Naive thymus-derived CD4-positive, alpha-beta T cell (primary cell): ENCODE measurements around the gene PADI1. TPM values are rescaled to one million over a fixed set of nuclear protein-coding genes. Genes with fewer than 3 reads are reported as not detected.

Experiments
- ATAC-seq: fragments of 150-1000 bp; cut with Tn5 transposase; 2 replicates; pipeline ENCODE4 v1.10.0; 2021; ENCODE audit warnings: mild to moderate bottlenecking, moderate library complexity
- CTCF ChIA-PET: fragments of 350-600 bp; sonication (Branson Sonifier 250); formaldehyde crosslinking; loops from one replicate; lab custom pipeline; 2021; ENCODE audit warnings: antibody characterized with exemption; lab: Charles Lee
- POLR2A ChIA-PET: fragments of 350-600 bp; sonication (Branson Sonifier 250); formaldehyde crosslinking; loops from one replicate; lab custom pipeline; 2021; ENCODE audit warnings: antibody characterized with exemption, inconsistent platforms; lab: Charles Lee
- DNase-seq, 9 donors: peaks; one replicate each; pipeline versions ENCODE4 v3.0.0 to v3.0.0-alpha.2; 2020 to 2022; ENCODE audit warnings: mixed read lengths in 1 of 9
- H3K27ac ChIP-seq: one replicate; pipeline ENCODE4 v1.7.0; 2013; ENCODE audit warnings: mild to moderate bottlenecking, low read depth, low read length, moderate library complexity
- H3K27me3 ChIP-seq, 2 donors: one replicate each; pipeline ENCODE4 v1.7.0; 2013; ENCODE audit warnings: low read length in 2 of 2, mild to moderate bottlenecking in 2 of 2, moderate library complexity in 2 of 2; ENCODE audit not compliant: control insufficient read depth in 2 of 2, insufficient read depth in 2 of 2
- H3K36me3 ChIP-seq, 3 experiments: 1 replicate in 2 of 3; 2 replicates in 1 of 3; pipeline ENCODE4 v1.7.0; 2013; ENCODE audit warnings: low read length in 3 of 3, mild to moderate bottlenecking in 3 of 3, moderate library complexity in 1 of 3; ENCODE audit not compliant: insufficient read depth in 3 of 3, control insufficient read depth in 2 of 3
- H3K4me1 ChIP-seq, 2 donors: one replicate each; pipeline ENCODE4 v1.7.0; 2013; ENCODE audit warnings: low read length in 2 of 2, mild to moderate bottlenecking in 2 of 2, moderate library complexity in 1 of 2; ENCODE audit not compliant: control insufficient read depth in 2 of 2, insufficient read depth in 2 of 2
- H3K4me3 ChIP-seq: 2 replicates; pipeline ENCODE4 v1.7.0; 2013; ENCODE audit warnings: mild to moderate bottlenecking, low read length
- H3K9me3 ChIP-seq, 3 experiments: 1 replicate in 2 of 3; 2 replicates in 1 of 3; pipeline ENCODE4 v1.7.0; 2013; ENCODE audit warnings: low read length in 3 of 3; ENCODE audit not compliant: control insufficient read depth in 2 of 3
- H3K27ac Mint-ChIP-seq, 9 donors: one replicate each; pipeline ENCODE4 v1.8.0; 2020 to 2022; ENCODE audit warnings: mixed read lengths in 9 of 9, mild to moderate bottlenecking in 8 of 9, moderate library complexity in 5 of 9, inconsistent platforms in 2 of 9
- H3K27me3 Mint-ChIP-seq, 5 donors: one replicate each; pipeline ENCODE4 v1.8.0; 2021 to 2022; ENCODE audit warnings: mixed read lengths in 5 of 5, mild to moderate bottlenecking in 1 of 5
- H3K36me3 Mint-ChIP-seq, 5 donors: one replicate each; pipeline ENCODE4 v1.8.0; 2020 to 2022; ENCODE audit warnings: mixed read lengths in 5 of 5, mild to moderate bottlenecking in 3 of 5, inconsistent platforms in 1 of 5
- H3K4me1 Mint-ChIP-seq, 7 donors: one replicate each; pipeline ENCODE4 v1.8.0; 2020 to 2022; ENCODE audit warnings: mixed read lengths in 7 of 7, mild to moderate bottlenecking in 3 of 7, inconsistent platforms in 1 of 7
- H3K4me3 Mint-ChIP-seq, 10 donors: one replicate each; pipeline ENCODE4 v1.8.0; 2020 to 2022; ENCODE audit warnings: mild to moderate bottlenecking in 10 of 10, mixed read lengths in 10 of 10, moderate library complexity in 6 of 10, inconsistent platforms in 2 of 10
- H3K9me3 Mint-ChIP-seq, 11 donors: one replicate each; pipeline ENCODE4 v1.8.0; 2020 to 2022; ENCODE audit warnings: mixed read lengths in 11 of 11, mild to moderate bottlenecking in 4 of 11, inconsistent platforms in 1 of 11, moderate library complexity in 1 of 11
- intact Hi-C, 2 donors: fragments of 100-400 bp; cut with micrococcal nuclease; formaldehyde crosslinking; loops; one replicate each; pipeline ENCODE4 v1.15.1; 2023
- polyA plus RNA-seq, 2 donors: library from polyadenylated mRNA; unstranded; fragments of 300-500 nt; fragmentation: Illumina TruSeq; gene quantifications; one replicate each; pipeline ENCODE4 v1.2.3, GENCODE V29; 2021
- total RNA-seq, 6 experiments: library from RNA in 5 of 6; stranded (reverse) in 5 of 6; gene quantifications; 1 replicate in 5 of 6; 2 replicates in 1 of 6; pipeline ENCODE4 v1.2.3 and lab custom pipeline; 2021 to 2026

The PADI1 gene
- total and polyA plus RNA-seq, 7 experiments from 2014 or later: not detected

DNA sequence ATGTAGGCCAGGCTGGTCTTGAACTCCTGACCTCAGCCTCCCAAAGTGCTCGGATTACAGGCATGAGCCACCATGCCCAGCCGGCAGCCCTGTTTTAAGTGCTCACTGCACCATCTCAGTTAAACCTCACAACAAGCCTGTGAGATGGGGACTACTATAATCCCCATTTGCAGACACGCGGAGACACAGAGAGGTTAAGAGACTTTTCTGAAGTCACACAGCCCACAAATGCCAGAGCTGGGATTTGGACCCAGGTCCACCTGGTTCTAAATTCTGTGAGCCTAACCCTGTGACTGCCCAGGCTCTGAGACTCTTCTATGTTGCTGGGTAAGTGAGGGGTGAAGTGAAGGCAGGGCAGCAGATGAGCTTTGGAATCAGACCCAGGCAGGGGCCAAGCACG is 6.4 kb downstream of the PADI1 start:
- DNase-seq (no peak), ATAC-seq (no peak)
- Histone ChIP-seq H3K4me3 (no peak overlapping the region), H3K27me3 (peaks cover 0 to 8% of the 10 kb centered on the region in 2 donors), H3K27ac (no peak overlapping the region), H3K4me1 (peaks cover 21 to 27% of the 10 kb centered on the region in 2 donors), H3K9me3 (no peaks in the 10 kb centered on the region), H3K36me3 (no peaks in the 10 kb centered on the region)
- ChIA-PET POLR2A (no interaction called here), CTCF (interaction anchor here (0.7 kb wide), 1 partner anchor 28 kb away, joined by 3 read pairs; no protein-coding TSS in a partner anchor)
- intact Hi-C loops: no loop called here
- H3K4me3 Mint-ChIP-seq: peak overlapping the region in 3 of 10 donors; percentile 76 to 87 (median 78)
- peaks cover 10 to 59% (median 31%) of the 10 kb centered on the region in 5 donors for H3K27me3 Mint-ChIP-seq
- peaks cover 32 to 78% (median 50%) of the 10 kb centered on the region in 7 donors for H3K4me1 Mint-ChIP-seq
- no peaks in the 10 kb centered on the region for H3K36me3 Mint-ChIP-seq
- H3K9me3 Mint-ChIP-seq: peaks cover 0 to 2% (median 0%) of the 10 kb centered on the region in 11 donors
- H3K27ac Mint-ChIP-seq: no peak overlapping the region

DNA sequence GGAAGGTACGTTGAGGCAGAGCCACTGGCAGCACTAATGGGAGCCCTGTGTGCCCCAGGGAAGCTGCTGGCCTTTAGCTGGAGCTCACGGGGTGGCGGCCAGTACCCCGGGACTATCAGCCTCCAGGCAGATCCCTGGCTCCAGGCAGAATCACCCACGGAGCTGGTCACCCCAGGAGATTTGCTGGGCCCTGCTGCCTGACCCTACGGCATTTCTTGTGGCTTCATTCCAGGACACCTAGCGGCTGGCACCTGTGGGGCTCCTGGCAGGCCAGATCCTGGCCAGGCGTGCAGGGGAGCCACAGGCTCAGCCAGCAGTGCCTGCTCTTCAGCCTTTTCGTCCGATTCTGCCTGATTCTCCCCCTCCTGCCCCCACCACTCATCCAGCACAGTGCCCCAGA is 7.1 kb downstream of the PADI1 start:
- POLR2A ChIA-PET: interaction anchor here (1.2 kb wide), 1 partner anchor 10 kb away, joined by 3 read pairs; no protein-coding TSS in a partner anchor
- H3K27me3 ChIP-seq: peaks cover 0 to 8% of the 10 kb centered on the region in 2 donors
- CTCF ChIA-PET: interaction anchor here (0.7 to 1.8 kb wide), 2 partner anchors 25 to 29 kb away, joined by 3 to 4 read pairs; no protein-coding TSS in a partner anchor
- Mint-ChIP-seq H3K4me1 (peaks cover 32 to 77% (median 48%) of the 10 kb centered on the region in 7 donors), H3K4me3 (peak overlapping the region in 9 of 10 donors; percentile 56 to 88 (median 78)), H3K36me3 (no peaks in the 10 kb centered on the region), H3K9me3 (peaks cover 0 to 2% (median 0%) of the 10 kb centered on the region in 11 donors), H3K27me3 (peaks cover 10 to 59% (median 32%) of the 10 kb centered on the region in 5 donors), H3K27ac (peak overlapping the region in 3 of 9 donors; percentile 0 to 20 (median 14))
- ATAC-seq: no peak
- no peaks in the 10 kb centered on the region for H3K9me3 ChIP-seq
- peaks cover 21 to 27% of the 10 kb centered on the region in 2 donors for H3K4me1 ChIP-seq
- DNase-seq: no peak
- intact Hi-C loops: no loop called here
- no peak overlapping the region for H3K4me3 ChIP-seq
- no peaks in the 10 kb centered on the region for H3K36me3 ChIP-seq
- H3K27ac ChIP-seq: no peak overlapping the region

DNA sequence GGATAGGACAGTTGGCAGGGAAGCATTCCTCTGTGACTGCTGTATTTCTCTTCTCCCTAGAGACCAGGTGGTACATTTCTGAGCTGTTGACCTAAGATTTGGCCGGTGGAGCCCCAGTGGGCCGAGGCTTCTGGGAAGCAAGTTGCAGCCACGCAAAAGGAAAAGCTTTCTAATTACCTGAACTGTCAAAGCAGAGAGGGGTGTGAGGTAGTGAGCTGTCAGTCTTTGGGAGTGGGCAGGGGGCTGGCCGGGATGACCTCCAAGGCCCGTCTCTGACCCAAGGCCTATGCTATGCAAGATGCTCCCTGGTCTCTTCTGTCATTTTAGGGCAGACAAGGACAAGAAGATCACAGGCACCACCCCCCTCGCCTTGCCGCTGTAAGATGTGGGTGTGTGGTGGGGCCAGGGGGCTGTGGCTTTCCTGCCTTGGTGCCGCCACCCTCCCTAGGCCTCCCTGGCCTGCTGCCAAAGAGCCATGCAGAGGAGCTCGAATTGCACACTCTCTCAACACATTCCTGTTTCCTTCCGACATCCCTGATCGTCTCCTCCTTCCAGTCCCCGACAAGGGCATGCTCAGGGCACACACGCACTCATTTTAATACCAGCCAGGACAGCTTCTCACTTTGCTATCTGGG is 7.7 kb downstream of the PADI1 start:
- H3K9me3 ChIP-seq: no peaks in the 10 kb centered on the region
- H3K4me3 ChIP-seq: peak overlapping the region; percentile 34
- peak overlapping the region in 6 of 9 donors; percentile 0 to 79 (median 12) for H3K27ac Mint-ChIP-seq
- peaks cover 21 to 27% of the 10 kb centered on the region in 2 donors for H3K4me1 ChIP-seq
- H3K4me1 Mint-ChIP-seq: peaks cover 28 to 72% (median 42%) of the 10 kb centered on the region in 7 donors
- H3K27me3 Mint-ChIP-seq: peaks cover 10 to 54% (median 32%) of the 10 kb centered on the region in 5 donors
- ChIA-PET POLR2A (interaction anchor here (0.9 to 1.2 kb wide), 2 partner anchors 11 to 28 kb away, joined by 3 read pairs; no protein-coding TSS in a partner anchor), CTCF (interaction anchor here (0.8 to 1.8 kb wide), 2 partner anchors 24 to 1127 kb away, joined by 3 to 4 read pairs; no protein-coding TSS in a partner anchor)
- peak; percentile 47 to 85 (median 72) for DNase-seq
- H3K36me3 Mint-ChIP-seq: no peaks in the 10 kb centered on the region
- intact Hi-C loops: no loop called here
- H3K36me3 ChIP-seq: no peaks in the 10 kb centered on the region
- no peak overlapping the region for H3K27ac ChIP-seq
- peaks cover 0 to 8% of the 10 kb centered on the region in 2 donors for H3K27me3 ChIP-seq
- peaks cover 0 to 2% (median 0%) of the 10 kb centered on the region in 11 donors for H3K9me3 Mint-ChIP-seq
- H3K4me3 Mint-ChIP-seq: peak overlapping the region; percentile 56 to 88 (median 77)
- ATAC-seq: peak; percentile 80

DNA sequence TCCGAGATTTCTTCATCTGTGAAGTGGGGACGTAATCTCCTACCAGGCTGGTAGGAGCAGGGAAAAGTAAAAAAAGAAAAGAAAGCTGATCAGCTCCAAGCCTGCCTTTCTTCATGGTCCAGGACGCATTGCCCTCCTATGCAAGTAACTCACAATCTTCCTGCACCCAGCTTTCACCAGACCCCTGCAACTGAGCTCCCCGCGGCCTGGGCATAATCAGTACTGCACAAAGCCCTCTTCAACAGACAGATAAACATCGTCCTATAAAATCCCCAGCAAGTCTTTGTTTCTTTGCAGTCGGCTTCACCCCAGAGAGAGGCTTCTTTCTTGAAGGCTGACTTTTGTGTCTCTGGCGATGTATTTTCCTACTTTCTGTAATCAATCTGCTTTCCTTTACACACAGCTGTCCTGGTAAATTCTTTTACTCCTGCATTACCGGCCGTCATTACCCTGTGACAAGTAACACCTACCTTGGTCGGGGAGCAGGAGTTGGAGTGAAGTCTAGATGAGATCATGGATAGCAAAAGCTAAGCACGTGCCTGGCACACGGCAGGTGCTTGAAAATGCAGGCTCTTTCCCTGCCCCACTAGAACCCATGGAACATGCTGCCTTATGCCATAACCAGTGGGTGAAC is 8.3 kb downstream of the PADI1 start:
- Histone ChIP-seq H3K4me1 (peaks cover 21 to 27% of the 10 kb centered on the region in 2 donors), H3K27ac (no peak overlapping the region), H3K9me3 (no peaks in the 10 kb centered on the region), H3K36me3 (no peaks in the 10 kb centered on the region), H3K27me3 (peaks cover 0 to 8% of the 10 kb centered on the region in 2 donors), H3K4me3 (no peak overlapping the region)
- peak overlapping the region; percentile 56 to 88 (median 77) for H3K4me3 Mint-ChIP-seq
- intact Hi-C loops: no loop called here
- ATAC-seq (no peak), DNase-seq (peak in 2 of 9 donors; percentile 6 to 22)
- peaks cover 24 to 67% (median 39%) of the 10 kb centered on the region in 7 donors for H3K4me1 Mint-ChIP-seq
- peaks cover 10 to 51% (median 32%) of the 10 kb centered on the region in 5 donors for H3K27me3 Mint-ChIP-seq
- CTCF ChIA-PET: interaction anchor here (0.8 to 1.8 kb wide), 2 partner anchors 23 to 1127 kb away, joined by 3 to 4 read pairs; no protein-coding TSS in a partner anchor
- H3K27ac Mint-ChIP-seq: peak overlapping the region in 4 of 9 donors; percentile 0 to 79 (median 29)
- POLR2A ChIA-PET: interaction anchor here (0.9 to 1.2 kb wide), 2 partner anchors 12 to 29 kb away, joined by 3 read pairs; no protein-coding TSS in a partner anchor
- H3K36me3 Mint-ChIP-seq: no peaks in the 10 kb centered on the region
- H3K9me3 Mint-ChIP-seq: peaks cover 0 to 2% (median 0%) of the 10 kb centered on the region in 11 donors

DNA sequence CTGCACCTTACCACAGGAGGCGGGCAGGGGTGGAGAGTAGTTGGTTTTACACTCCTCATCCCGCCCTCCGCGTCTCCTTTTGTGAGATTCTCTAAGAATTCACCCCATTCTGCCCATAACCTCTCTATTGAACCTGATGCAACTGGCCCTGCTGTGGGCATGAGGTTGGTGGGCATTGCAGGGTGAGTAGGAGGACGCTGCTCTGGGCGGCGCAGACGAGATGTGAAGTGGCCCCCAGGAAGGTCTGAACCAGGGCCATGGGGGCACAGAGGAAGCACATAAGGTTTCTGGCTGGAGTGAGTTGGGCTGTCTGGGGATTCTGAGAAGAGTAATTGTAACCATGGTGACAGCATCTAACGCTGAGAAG is 8.8 kb downstream of the PADI1 start:
- H3K27me3 ChIP-seq: peaks cover 0 to 4% of the 10 kb centered on the region in 2 donors
- DNase-seq: no peak
- H3K4me3 ChIP-seq: no peak overlapping the region
- H3K36me3 Mint-ChIP-seq: no peaks in the 10 kb centered on the region
- no peaks in the 10 kb centered on the region for H3K9me3 ChIP-seq
- H3K27ac Mint-ChIP-seq: no peak overlapping the region
- H3K36me3 ChIP-seq: no peaks in the 10 kb centered on the region
- peaks cover 21 to 27% of the 10 kb centered on the region in 2 donors for H3K4me1 ChIP-seq
- peaks cover 10 to 51% (median 32%) of the 10 kb centered on the region in 5 donors for H3K27me3 Mint-ChIP-seq
- ATAC-seq: no peak
- no peak overlapping the region for H3K27ac ChIP-seq
- H3K9me3 Mint-ChIP-seq: peaks cover 0 to 2% (median 0%) of the 10 kb centered on the region in 11 donors
- H3K4me3 Mint-ChIP-seq: peak overlapping the region in 5 of 10 donors; percentile 78 to 88 (median 81)
- ChIA-PET CTCF (interaction anchor here (1.8 kb wide), 1 partner anchor 23 kb away, joined by 4 read pairs; no protein-coding TSS in a partner anchor), POLR2A (interaction anchor here (0.9 kb wide), 1 partner anchor 29 kb away, joined by 3 read pairs; no protein-coding TSS in a partner anchor)
- intact Hi-C loops: no loop called here
- H3K4me1 Mint-ChIP-seq: peaks cover 21 to 66% (median 39%) of the 10 kb centered on the region in 7 donors

DNA sequence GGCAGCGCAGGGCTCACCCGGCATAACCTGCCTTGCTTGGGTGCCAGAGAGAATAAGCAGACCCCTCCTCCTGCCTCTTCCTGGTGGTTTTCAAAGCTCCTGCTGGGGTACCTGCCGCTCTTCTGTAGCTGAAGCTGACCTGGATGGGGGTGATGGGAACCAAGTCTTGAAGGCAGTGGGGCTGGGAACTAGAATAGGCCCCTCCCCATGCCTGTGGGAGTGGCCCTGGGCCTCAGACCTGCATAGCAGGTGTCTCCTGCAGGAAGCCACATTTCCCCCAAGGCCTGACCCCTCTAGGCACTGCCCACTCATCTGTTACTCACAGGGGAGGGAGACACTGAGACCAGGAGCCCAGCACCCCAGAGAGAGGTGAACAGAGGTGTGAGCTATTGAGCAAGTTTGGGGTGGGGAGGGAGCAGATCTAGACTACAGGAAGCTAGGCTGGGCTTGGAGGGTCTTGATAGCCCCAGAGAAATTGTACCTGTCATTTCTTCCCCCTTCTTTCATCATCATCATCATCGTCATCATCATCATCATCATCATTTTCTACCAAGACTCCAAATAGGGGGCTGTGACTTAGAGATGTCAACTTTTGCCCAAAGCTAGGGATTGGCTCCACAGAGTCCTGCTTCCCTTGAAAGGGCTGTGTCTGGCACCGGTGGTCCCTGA is 10.1 kb downstream of the PADI1 start:
- Histone ChIP-seq H3K4me1 (peaks cover 21 to 27% of the 10 kb centered on the region in 2 donors), H3K27ac (no peak overlapping the region), H3K9me3 (no peaks in the 10 kb centered on the region), H3K36me3 (no peaks in the 10 kb centered on the region), H3K4me3 (no peak overlapping the region), H3K27me3 (peaks cover 0 to 3% of the 10 kb centered on the region in 2 donors)
- ChIA-PET CTCF (no interaction called here), POLR2A (no interaction called here)
- Mint-ChIP-seq H3K4me1 (peaks cover 20 to 58% (median 39%) of the 10 kb centered on the region in 7 donors), H3K36me3 (no peaks in the 10 kb centered on the region), H3K9me3 (no peaks in the 10 kb centered on the region), H3K27me3 (peaks cover 10 to 42% (median 32%) of the 10 kb centered on the region in 5 donors), H3K27ac (no peak overlapping the region), H3K4me3 (no peak overlapping the region)
- intact Hi-C loops: no loop called here
- no peak for ATAC-seq
- DNase-seq: no peak
